GM18520 (cell line): ENCODE measurements around the gene DEFB110.

Experiments
- ATAC-seq: cut with Tn5 transposase; IDR thresholded peaks from one replicate; pipeline ENCODE4 v1.9.1; 2021; ENCODE audit not compliant: unreplicated experiment

Gene DEFB110

GRCh38 chr6:50021894-50022293 is at the start of gene DEFB110:
TSS of gene DEFB110 (minus strand) at chr6:50021994. CDS start at chr6:50021935, 59 bp downstream.
- ATAC-seq, result no peak

DNA sequence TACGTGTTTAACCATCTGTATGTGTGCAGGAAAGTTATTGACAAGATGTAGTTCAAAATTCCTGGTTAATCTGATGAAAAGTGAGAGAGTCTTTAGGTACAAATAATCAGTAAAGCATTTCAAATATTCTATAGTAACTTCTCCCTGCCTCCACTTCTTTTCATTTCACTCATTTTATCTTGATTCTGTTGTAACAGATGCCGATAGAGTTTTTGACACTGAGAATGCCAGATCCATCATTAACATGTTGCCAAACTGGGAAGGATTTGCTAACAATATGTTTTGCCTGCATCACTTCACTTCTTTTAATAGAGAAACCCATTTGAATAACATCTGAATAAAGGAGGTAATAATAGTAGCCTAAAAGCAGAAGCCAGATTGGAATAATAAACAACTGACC is 48.3 kb upstream of the DEFB110 start:
- no peak for ATAC-seq

GRCh38 chr6:50062051-50062450 is 40.3 kb upstream of the DEFB110 start:
- no peak for ATAC-seq

DNA sequence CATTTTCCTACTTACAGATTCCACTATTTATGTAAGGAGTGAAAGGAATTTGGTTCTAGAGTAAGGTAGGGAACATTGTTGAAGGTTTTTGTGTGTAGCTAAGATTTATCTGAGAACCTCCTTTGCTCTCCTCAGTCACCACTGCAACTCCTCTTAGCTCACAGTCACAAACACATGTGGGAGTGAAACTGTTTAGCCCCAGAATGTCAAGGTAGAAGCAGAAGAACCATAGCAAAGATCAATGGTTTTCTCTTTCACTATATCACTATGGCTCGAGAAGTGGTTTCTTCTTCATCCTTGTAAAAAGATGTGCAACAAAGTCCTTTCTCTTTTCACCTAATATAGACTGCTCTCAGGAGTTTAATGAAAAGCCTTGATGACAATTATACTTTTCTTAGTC is 34.4 kb upstream of the DEFB110 start:
- no peak for ATAC-seq

DNA sequence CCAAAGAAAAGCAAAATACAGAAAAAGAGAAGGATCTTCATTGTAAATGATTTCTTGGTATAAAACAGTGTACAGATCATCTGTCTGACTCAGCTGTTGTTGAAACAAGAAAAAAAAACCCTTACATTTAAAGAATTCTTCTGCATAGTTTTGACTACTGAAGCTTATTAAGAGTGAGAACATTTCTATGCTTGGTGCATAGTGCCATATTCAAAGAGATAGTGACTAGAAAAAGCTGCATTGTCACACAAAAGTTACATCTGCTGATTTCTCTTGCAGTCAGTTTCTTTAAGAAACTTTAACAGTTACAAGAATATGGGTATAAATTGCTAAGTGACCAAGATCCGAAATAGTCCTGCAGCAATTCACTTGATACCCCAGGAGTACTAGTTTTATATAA is 28.0 kb upstream of the DEFB110 start, which contains the start of gene DEFB112:
Gene DEFB112, minus strand, starts transcription at position 101 of the 400 bp plus-strand sequence. Its CDS starts 60 bp downstream, at position 41.
- no peak for ATAC-seq

GRCh38 chr6:50047026-50047425 is 25.2 kb upstream of the DEFB110 start:
- no peak for ATAC-seq

- no peak for ATAC-seq
Observed at GRCh38 chr6:50030777-50031562, 9.2 kb upstream of the DEFB110 start.

GRCh38 chr6:50030350-50030749 is 8.6 kb upstream of the DEFB110 start:
- ATAC-seq, result no peak

- ATAC-seq, result no peak
Observed at GRCh38 chr6:50025258-50025657, 3.5 kb upstream of the DEFB110 start.

DNA sequence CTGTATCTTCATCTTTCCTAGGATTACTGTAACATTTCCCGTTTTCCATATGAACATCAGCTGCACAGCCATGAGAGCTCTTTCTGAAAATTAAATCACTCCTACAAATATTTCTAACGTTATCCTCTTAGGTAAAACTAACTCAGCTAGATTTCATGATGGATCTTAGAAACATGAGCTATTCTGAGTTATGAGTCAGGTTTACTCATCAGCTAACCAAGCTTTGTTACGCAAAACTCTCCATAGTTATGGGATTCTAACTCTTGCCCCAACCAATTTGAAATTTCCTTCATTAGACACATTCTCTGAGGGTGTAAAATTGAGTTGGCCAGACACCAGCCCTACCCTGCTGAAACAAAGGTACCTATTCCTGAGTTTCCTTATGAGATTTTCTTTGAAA is 14.0 kb downstream of the DEFB110 start:
- ATAC-seq, result no peak

DNA sequence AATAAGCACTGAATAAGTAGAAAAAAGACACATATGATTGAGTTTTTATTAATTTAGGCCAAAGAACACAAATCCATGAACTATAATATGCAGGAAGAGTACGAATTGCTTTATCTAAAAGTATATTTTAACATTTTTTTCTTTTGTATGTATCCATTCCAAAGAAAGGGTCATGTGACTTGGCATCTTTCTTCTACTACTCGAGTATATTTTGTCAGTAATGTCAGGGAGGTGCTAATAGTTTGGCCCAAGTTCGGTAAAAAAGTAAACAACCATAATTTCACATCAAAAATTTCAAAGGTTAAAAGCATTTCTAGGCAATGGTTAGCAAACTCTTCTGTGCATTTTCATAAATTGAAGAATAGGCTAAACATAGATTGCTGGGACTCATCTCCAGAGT is 18.7 kb downstream of the DEFB110 start:
- ATAC-seq, result no peak

- no peak for ATAC-seq
Observed at GRCh38 chr6:49995278-49995677, 26.5 kb downstream of the DEFB110 start.

- no peak for ATAC-seq
Observed at GRCh38 chr6:49988900-49989299, 32.9 kb downstream of the DEFB110 start.

DNA sequence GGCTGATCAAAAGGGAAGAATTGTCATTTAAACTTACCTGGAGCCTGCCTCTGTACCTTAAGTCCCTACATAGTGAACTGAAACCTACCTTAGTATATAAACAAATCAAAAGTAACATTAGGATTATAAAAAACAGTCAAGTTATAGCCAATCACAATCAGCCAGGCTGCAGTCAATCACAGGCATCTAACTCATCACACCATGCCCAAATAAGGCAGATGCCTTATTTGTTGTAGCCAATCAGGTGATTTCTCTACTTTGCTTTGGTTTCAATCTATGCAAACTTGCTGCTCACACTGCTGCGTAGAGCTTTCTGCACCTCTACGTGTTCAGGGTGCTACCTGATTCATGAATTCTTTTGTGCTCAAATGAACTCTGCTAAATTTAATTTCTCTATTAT is 34.0 kb downstream of the DEFB110 start:
- ATAC-seq, result no peak

GRCh38 chr6:49986551-49986950 is 35.2 kb downstream of the DEFB110 start:
- ATAC-seq, result no peak

- ATAC-seq, result no peak
Observed at GRCh38 chr6:49982046-49982445, 39.7 kb downstream of the DEFB110 start.

GRCh38 chr6:49980898-49981297 is 40.9 kb downstream of the DEFB110 start:
- peak; percentile 34 for ATAC-seq

DNA sequence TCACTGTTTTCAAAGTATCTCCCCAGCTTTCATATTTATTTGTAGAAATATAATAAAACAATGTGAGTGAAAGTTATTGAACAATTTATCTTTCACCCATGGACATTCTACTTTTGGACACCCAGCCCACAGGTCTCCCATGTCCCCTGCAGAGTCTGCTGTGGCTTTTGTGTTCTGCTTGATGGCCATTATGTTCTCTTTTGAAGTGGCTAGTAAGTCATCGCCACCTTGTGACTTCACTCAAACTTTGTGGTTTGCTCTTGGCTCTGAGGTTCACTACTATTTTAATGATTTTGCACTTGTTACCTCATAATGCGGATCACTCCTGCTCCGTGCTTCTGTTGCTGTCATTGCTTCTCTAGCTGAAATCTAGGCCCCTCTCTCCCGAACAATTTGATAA is 42.2 kb downstream of the DEFB110 start:
- ATAC-seq, result peak; percentile 32

DNA sequence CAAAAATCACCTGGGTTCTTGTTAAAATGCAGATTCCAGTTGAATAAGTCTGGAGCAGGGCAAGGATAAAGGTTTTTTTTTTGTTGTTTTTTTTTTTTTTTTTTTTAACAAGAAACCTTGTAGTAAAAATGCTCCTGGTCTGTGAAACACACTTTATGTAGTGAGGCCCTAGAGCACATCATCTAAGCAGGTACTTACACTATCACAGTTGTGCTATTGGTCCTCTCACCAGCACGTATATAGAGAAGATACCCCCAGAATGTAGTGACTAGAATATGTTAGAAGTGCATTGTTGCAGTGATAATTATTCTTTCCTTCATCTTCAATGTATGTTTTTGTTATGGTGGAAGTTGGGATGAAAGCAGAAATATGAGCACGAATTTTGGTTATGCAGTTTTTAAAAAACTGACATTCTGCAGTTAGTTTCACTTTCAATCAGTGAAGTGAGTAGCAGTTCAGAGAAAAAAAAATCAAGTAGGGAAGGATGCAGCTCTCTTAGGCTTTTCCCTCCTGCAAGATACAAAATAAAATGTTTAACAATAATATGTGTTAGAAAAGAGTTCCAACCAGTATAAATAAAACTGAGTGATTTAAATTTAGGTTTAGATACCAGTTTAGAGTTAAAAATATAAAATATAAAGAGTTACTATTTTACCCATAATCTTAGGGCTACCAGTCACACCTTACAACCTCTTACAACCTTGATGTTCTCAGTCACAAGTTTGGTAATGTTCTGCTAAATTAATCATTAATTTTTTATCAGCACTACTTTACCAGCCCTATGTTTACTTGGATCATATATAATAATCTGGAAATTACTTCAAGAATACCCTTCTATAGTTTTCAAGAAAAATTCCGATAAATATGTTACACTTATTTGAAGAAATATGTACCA is 43.2 kb downstream of the DEFB110 start:
- ATAC-seq, result no peak

- no peak for ATAC-seq
Observed at GRCh38 chr6:49969605-49970004, 52.2 kb downstream of the DEFB110 start, which contains the start of gene DEFB113. TSS of gene DEFB113 (minus strand) at chr6:49969625. CDS start at chr6:49969625, 0 bp downstream.
